Right lobe of liver (tissue), 4 donors: ENCODE results near the gene ARL15.

ENCODE experiments used
- CTCF ChIP-seq, 4 donors: fragments of 200-600 bp in 3 of 4; fragments of 450-650 bp in 1 of 4; IDR thresholded peaks; one replicate each; pipeline versions ENCODE4 v1.5.1 to v1.8.0; 2016 to 2022; ENCODE audit warnings: antibody characterized with exemption in 4 of 4, mild to moderate bottlenecking in 2 of 4
- POLR2A ChIP-seq: fragments of 450-650 bp; IDR thresholded peaks from one replicate; pipeline ENCODE4 v1.6.1; 2017; ENCODE audit warnings: antibody characterized with exemption, mild to moderate bottlenecking
- donor health status: DM: no; HTN: no; CAD: no.
- donor health status: DM: no; HTN: no; CAD: no.
- donor health status: DM: no; HTN: yes; CAD: no.

- TF ChIP-seq CTCF (IDR thresholded peaks at IDR 0.05) (no peak), POLR2A (no peak)
Observed at GRCh38 chr5:54156577-54156976, 153.8 kb downstream of the ARL15 start.
